GM18505 (cell line): Measurements from ENCODE around the gene OMP.

Experiments
- ATAC-seq: cut with Tn5 transposase; IDR thresholded peaks from one replicate; pipeline ENCODE4 v1.9.1; 2021; ENCODE audit not compliant: unreplicated experiment
- POLR2A ChIP-seq: IDR thresholded peaks from 4 replicates; pipeline ENCODE4 v1.6.1; 2011; ENCODE audit warnings: borderline replicate concordance; ENCODE audit not compliant: insufficient read depth, insufficient read length; ENCODE audit errors: extremely low read depth

OMP gene

GRCh38 chr11:77063861-77064260 lies 38.8 kb upstream of the OMP start:
- ATAC-seq, result no peak
- TF ChIP-seq POLR2A, result no peak

- no peak for ATAC-seq
- TF ChIP-seq POLR2A, result no peak
These were observed 37.9 kb upstream of the OMP start for GRCh38 chr11:77064648-77065217.

GRCh38 chr11:77065878-77066228 lies 36.8 kb upstream of the OMP start:
- ATAC-seq, result no peak
- TF ChIP-seq POLR2A, result no peak

GRCh38 chr11:77066229-77067042 lies 36.2 kb upstream of the OMP start, which contains the start of gene CAPN5:
Gene CAPN5, plus strand, starts transcription at chr11:77066971. Its CDS starts 17,916 bp downstream, at chr11:77084887.
- peak; percentile 86 for ATAC-seq
- TF ChIP-seq POLR2A, result peak; percentile 32

GRCh38 chr11:77067861-77068443 lies 34.7 kb upstream of the OMP start:
- no peak for ATAC-seq
- no peak for TF ChIP-seq POLR2A

- no peak for ATAC-seq
- TF ChIP-seq POLR2A, result no peak
These were observed 33.9 kb upstream of the OMP start for GRCh38 chr11:77068457-77069335.

GRCh38 chr11:77069336-77069968 lies 33.2 kb upstream of the OMP start:
- no peak for ATAC-seq

GRCh38 chr11:77069969-77070582 lies 32.6 kb upstream of the OMP start:
- no peak for ATAC-seq
- no peak for TF ChIP-seq POLR2A

More at GRCh38 chr11:77069336-77069968, 33.2 kb upstream of the OMP start:
- TF ChIP-seq POLR2A, result no peak

- ATAC-seq, result no peak
These were observed 31.6 kb upstream of the OMP start for GRCh38 chr11:77071077-77071476.

GRCh38 chr11:77071671-77072605 lies 30.7 kb upstream of the OMP start:
- ATAC-seq, result no peak
- no peak for TF ChIP-seq POLR2A

More at GRCh38 chr11:77071077-77071476, 31.6 kb upstream of the OMP start:
- TF ChIP-seq POLR2A, result no peak

- no peak for TF ChIP-seq POLR2A
- ATAC-seq, result no peak
These were observed 29.8 kb upstream of the OMP start for GRCh38 chr11:77072851-77073327.
